Cardiac septum (tissue), 1 donor: Measurements from ENCODE around the gene LILRB3. TPM values are rescaled to one million over a fixed set of nuclear protein-coding genes. Genes with fewer than 3 reads are reported as not detected.
"Not testable (repeated sequence)": the region's sequence is repeated elsewhere in the genome, so short reads cannot be mapped to it uniquely, and the experiment has no call there.

ENCODE experiments used
- DNase-seq: peaks from one replicate; pipeline ENCODE4 v3.0.0-alpha.2; 2020; ENCODE audit warnings: low spot score
- intact Hi-C: fragments of 100-400 bp; cut with DNase I; formaldehyde crosslinking; loops from one replicate; pipeline ENCODE4 v1.14.0; 2022
- total RNA-seq: library from RNA; stranded (reverse); fragmentation: NEBNext Ultra II Directional; extraction: Animal tissue kit (Norgen Biotek cat#: 25700); gene quantifications from one replicate; pipeline ENCODE4 v1.2.1, GENCODE V29; 2021
- donor health status: DM: no; HTN: no; CAD: no.

LILRB3 gene
- total RNA-seq, 1 donor from 2014 or later, result 2.7 TPM

GRCh38 chr19:54178581-54179261 lies 44.1 kb downstream of the LILRB3 start:
- intact Hi-C loops, result no loop called here
- no peak for DNase-seq

DNA sequence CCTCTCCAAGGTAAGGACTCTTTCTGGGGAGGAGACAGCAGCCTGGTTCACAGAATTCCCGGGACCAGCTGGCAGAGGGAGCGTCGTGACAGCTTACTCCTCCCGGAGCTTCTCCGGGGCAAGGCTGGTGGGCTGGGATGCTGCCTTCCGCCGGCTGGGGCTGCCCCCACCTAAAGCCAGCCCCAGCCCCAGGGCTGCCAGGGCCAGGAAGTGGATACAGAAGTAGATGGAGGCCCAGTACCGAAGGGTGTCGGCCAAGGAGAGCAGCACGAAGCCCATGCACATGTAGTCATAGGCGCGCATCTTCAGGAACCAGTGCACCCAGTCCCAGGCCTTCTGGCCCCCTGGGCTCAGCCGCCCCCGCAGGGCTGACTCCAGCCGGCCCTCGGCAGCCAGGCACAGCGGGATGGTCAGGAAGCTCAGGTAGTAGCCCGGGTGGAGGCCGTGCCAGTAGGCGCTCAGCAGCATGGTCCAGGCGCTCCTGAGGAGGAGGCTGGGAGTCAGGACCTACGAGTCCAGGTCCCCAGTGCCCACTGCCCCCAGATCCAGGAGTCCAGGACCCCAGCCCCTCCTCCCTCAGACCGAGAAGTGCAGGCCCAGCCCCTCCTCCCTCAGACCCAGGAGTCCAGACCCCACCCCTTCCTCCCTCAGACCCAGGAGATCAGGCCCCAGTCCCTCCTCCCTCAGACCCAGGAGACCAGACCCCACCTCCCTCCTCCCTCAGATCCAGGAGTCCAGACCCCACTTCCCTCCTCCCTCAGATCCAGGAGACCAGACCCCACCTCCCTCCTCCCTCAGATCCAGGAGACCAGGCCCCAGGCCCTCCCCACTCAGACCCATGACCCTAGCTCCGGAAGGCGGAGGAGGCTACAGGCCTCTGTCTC lies 48.6 kb downstream of the LILRB3 start:
- intact Hi-C loops, result no loop called here

DNA sequence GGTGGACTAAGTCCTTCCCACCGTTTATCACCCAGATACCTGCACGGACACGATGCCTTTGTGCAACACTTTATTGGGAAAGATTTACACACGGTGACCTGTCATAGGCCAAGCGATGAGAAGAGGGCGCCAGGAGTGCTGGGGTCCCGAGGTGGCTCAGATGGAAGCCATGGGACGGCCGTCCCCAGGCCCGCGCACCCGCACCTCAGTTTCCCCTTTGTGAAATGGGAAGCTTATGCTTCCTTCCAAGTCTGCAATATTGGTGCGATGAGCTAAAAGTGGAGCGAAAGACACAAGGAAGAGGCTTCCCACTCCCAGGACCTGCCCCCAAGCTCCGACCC lies 49.5 kb downstream of the LILRB3 start:
- intact Hi-C loops, result no loop called here
- DNase-seq, result no peak

More for the DNA sequence above, 48.6 kb downstream of the LILRB3 start:
- no peak for DNase-seq

GRCh38 chr19:54172471-54173358 lies 50.1 kb downstream of the LILRB3 start, which contains the start of gene TMC4:
Gene TMC4, minus strand, starts transcription at chr19:54173160. Its CDS starts 43 bp downstream, at chr19:54173117.
- DNase-seq, result no peak
- intact Hi-C loops, result no loop called here

- intact Hi-C loops, DNase-seq: not testable (repeated sequence)
Observed at GRCh38 chr19:54171736-54172431, 50.9 kb downstream of the LILRB3 start.

DNA sequence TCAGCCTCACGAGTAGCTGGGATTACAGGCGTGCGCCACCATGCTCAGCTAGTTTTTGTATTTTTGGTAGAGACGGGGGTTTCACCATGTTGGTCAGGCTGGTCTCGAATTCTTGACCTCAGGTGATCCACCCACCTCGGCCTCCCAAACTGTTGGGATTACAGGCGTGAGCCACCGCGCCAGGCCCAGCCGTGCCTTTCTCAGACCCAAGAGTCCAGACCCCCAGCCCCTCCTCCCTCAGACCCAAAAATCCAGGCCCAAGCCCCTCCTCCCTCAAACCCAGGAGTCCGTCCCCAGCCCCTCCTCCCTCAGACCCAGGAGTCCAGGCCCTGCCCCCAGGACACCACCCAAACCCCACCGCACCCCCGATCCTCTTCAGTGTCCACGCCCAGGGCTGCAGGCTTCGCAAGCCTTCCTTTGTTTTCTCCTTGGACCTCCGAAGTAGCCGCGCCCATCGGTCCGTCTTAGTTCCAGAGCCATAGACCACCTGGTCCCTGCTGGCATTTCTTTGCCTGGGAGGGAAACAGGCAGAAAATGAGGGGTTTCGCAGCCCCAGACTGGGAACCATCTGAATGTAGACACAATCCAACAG lies 53.6 kb downstream of the LILRB3 start:
- intact Hi-C loops, result no loop called here
- no peak for DNase-seq

- intact Hi-C loops, result loop anchor here (1.0 kb wide), 1 partner anchor 63 kb away; no protein-coding TSS in a partner anchor
- peak; percentile 97 for DNase-seq
Observed at GRCh38 chr19:54168174-54168917, 54.5 kb downstream of the LILRB3 start.

Other genes starting within 250 kb of the LILRB3 start
- not detected for gene CACNG6, start 231.4 kb downstream of the LILRB3 start, total RNA-seq
- gene VSTM1, start 159.1 kb downstream of the LILRB3 start, total RNA-seq, result not detected
- not detected for gene TARM1, start 141.6 kb downstream of the LILRB3 start, total RNA-seq
- 1.2 TPM for gene OSCAR, start 122.2 kb downstream of the LILRB3 start, total RNA-seq
- gene NDUFA3, start 120.2 kb downstream of the LILRB3 start, total RNA-seq, result 283 TPM
- gene TFPT, start 107.3 kb downstream of the LILRB3 start, total RNA-seq, result 15.2 TPM
- 34.0 TPM for gene PRPF31, start 107.3 kb downstream of the LILRB3 start, total RNA-seq
- 22.3 TPM for gene CNOT3, start 85.2 kb downstream of the LILRB3 start, total RNA-seq
- 8.3 TPM for gene LENG1, start 63.3 kb downstream of the LILRB3 start, total RNA-seq
- gene TMC4, start 49.8 kb downstream of the LILRB3 start, total RNA-seq, result 4.3 TPM
- 24.3 TPM for gene MBOAT7, start 33.4 kb downstream of the LILRB3 start, total RNA-seq
- gene TSEN34, start 31.7 kb downstream of the LILRB3 start, total RNA-seq, result 22.6 TPM
- gene RPS9, start 22.1 kb downstream of the LILRB3 start, total RNA-seq, result 615 TPM
- gene LILRA6, start 19.8 kb upstream of the LILRB3 start, total RNA-seq, result 2.7 TPM
- gene LILRB5, start 34.3 kb upstream of the LILRB3 start, total RNA-seq, result 4.4 TPM
- 2.8 TPM for gene LILRB2, start 58.1 kb upstream of the LILRB3 start, total RNA-seq
- gene LILRA5, start 90.2 kb upstream of the LILRB3 start, total RNA-seq, result 2.1 TPM
- gene LILRA4, start 116.2 kb upstream of the LILRB3 start, total RNA-seq, result not detected
- gene LAIR1, start 141.9 kb upstream of the LILRB3 start, total RNA-seq, result 5.1 TPM
- gene TTYH1, start 192.5 kb upstream of the LILRB3 start, total RNA-seq, result 1.3 TPM
- 86.5 TPM for gene LENG8, start 226.2 kb upstream of the LILRB3 start, total RNA-seq
- gene LENG9, start 240.8 kb upstream of the LILRB3 start, total RNA-seq, result 2.9 TPM